Stimulated activated memory B cell treated with anti-CD40 and anti-IgM and Interleukin-4, amounts not matched to agents 10 μg/mL and 1 μg/mL and 100 μg/mL, for 72 hours (primary cell): ENCODE data around the gene OR4D9.
"Not testable (repeated sequence)": the region's sequence is repeated elsewhere in the genome, so short reads cannot be mapped to it uniquely, and the experiment has no call there.

Experiments
- ATAC-seq: fragments of 150-1000 bp; cut with Tn5 transposase; 2 replicates; pipeline ENCODE4 v1.10.0; 2021
- H3K27ac Mint-ChIP-seq: one replicate; pipeline ENCODE4 v1.8.0; 2022; ENCODE audit warnings: mild to moderate bottlenecking, mixed read lengths
- H3K27me3 Mint-ChIP-seq: one replicate; pipeline ENCODE4 v1.8.0; 2022; ENCODE audit warnings: mixed read lengths
- H3K36me3 Mint-ChIP-seq: one replicate; pipeline ENCODE4 v1.8.0; 2022; ENCODE audit warnings: mixed read lengths
- H3K4me1 Mint-ChIP-seq: one replicate; pipeline ENCODE4 v1.8.0; 2022; ENCODE audit warnings: mixed read lengths
- H3K4me3 Mint-ChIP-seq: one replicate; pipeline ENCODE4 v1.8.0; 2022; ENCODE audit warnings: mild to moderate bottlenecking, moderate library complexity, mixed read lengths
- H3K9me3 Mint-ChIP-seq: one replicate; pipeline ENCODE4 v1.8.0; 2022; ENCODE audit warnings: mixed read lengths

The OR4D9 gene

GRCh38 chr11:59543713-59544112, 32.4 kb downstream of the OR4D9 start:
- not testable (repeated sequence) for H3K9me3 Mint-ChIP-seq, H3K27me3 Mint-ChIP-seq, H3K36me3 Mint-ChIP-seq, H3K4me3 Mint-ChIP-seq, ATAC-seq, H3K27ac Mint-ChIP-seq, H3K4me1 Mint-ChIP-seq

GRCh38 chr11:59544869-59545178, 33.5 kb downstream of the OR4D9 start:
- Mint-ChIP-seq H3K4me3 (no peak overlapping the region), H3K27ac (no peak overlapping the region)
- no peak for ATAC-seq

GRCh38 chr11:59545179-59546020, 34.1 kb downstream of the OR4D9 start:
- Mint-ChIP-seq H3K27me3 (peaks cover 9% of the 10 kb centered on the region), H3K36me3 (no peaks in the 10 kb centered on the region), H3K4me1 (peaks cover 10% of the 10 kb centered on the region), H3K4me3 (no peak overlapping the region), H3K27ac (no peak overlapping the region), H3K9me3 (no peaks in the 10 kb centered on the region)
- no peak for ATAC-seq

More at GRCh38 chr11:59544869-59545178, 33.5 kb downstream of the OR4D9 start:
- no peaks in the 10 kb centered on the region for H3K36me3 Mint-ChIP-seq
- H3K9me3 Mint-ChIP-seq: no peaks in the 10 kb centered on the region
- peaks cover 9% of the 10 kb centered on the region for H3K27me3 Mint-ChIP-seq
- peaks cover 10% of the 10 kb centered on the region for H3K4me1 Mint-ChIP-seq

- H3K27ac Mint-ChIP-seq, H3K9me3 Mint-ChIP-seq, ATAC-seq, H3K36me3 Mint-ChIP-seq, H3K27me3 Mint-ChIP-seq, H3K4me3 Mint-ChIP-seq: not testable (repeated sequence)
- H3K4me1 Mint-ChIP-seq: peaks cover 20% of the 10 kb centered on the region
Observed at GRCh38 chr11:59547605-59548308, 36.4 kb downstream of the OR4D9 start.

- Mint-ChIP-seq H3K4me3 (no peak overlapping the region), H3K36me3 (no peaks in the 10 kb centered on the region), H3K27me3 (peaks cover 9% of the 10 kb centered on the region), H3K9me3 (no peaks in the 10 kb centered on the region), H3K27ac (no peak overlapping the region), H3K4me1 (peaks cover 20% of the 10 kb centered on the region)
- ATAC-seq: no peak
Observed at GRCh38 chr11:59548309-59548656, 36.9 kb downstream of the OR4D9 start.

- Mint-ChIP-seq H3K4me3 (peak overlapping the region; percentile 86), H3K36me3 (no peaks in the 10 kb centered on the region), H3K27me3 (no peaks in the 10 kb centered on the region), H3K9me3 (no peaks in the 10 kb centered on the region), H3K4me1 (peaks cover 21% of the 10 kb centered on the region), H3K27ac (peak overlapping the region; percentile 94)
- ATAC-seq: peak; percentile 95
Observed at GRCh38 chr11:59550368-59550841, 39.1 kb downstream of the OR4D9 start.

- H3K4me1 Mint-ChIP-seq: peaks cover 27% of the 10 kb centered on the region
- ATAC-seq: peak; percentile 70
Observed at GRCh38 chr11:59550842-59551658, 39.7 kb downstream of the OR4D9 start.

GRCh38 chr11:59551659-59552521, 40.6 kb downstream of the OR4D9 start:
- Mint-ChIP-seq H3K9me3 (no peaks in the 10 kb centered on the region), H3K4me3 (peak overlapping the region; percentile 86), H3K4me1 (peaks cover 32% of the 10 kb centered on the region), H3K27ac (no peak overlapping the region), H3K27me3 (peaks cover 10% of the 10 kb centered on the region), H3K36me3 (no peaks in the 10 kb centered on the region)
- ATAC-seq: no peak

More at GRCh38 chr11:59550842-59551658, 39.7 kb downstream of the OR4D9 start:
- Mint-ChIP-seq H3K36me3 (no peaks in the 10 kb centered on the region), H3K4me3 (peak overlapping the region; percentile 86), H3K27ac (peak overlapping the region; percentile 94), H3K9me3 (no peaks in the 10 kb centered on the region), H3K27me3 (peaks cover 5% of the 10 kb centered on the region)

- H3K4me3 Mint-ChIP-seq: no peak overlapping the region
- no peaks in the 10 kb centered on the region for H3K9me3 Mint-ChIP-seq
- ATAC-seq: no peak
- H3K36me3 Mint-ChIP-seq: no peaks in the 10 kb centered on the region
- no peak overlapping the region for H3K27ac Mint-ChIP-seq
- peaks cover 38% of the 10 kb centered on the region for H3K4me1 Mint-ChIP-seq
- H3K27me3 Mint-ChIP-seq: peaks cover 10% of the 10 kb centered on the region
Observed at GRCh38 chr11:59552844-59553243, 41.5 kb downstream of the OR4D9 start.

- Mint-ChIP-seq H3K9me3 (no peaks in the 10 kb centered on the region), H3K27ac (no peak overlapping the region), H3K4me3 (no peak overlapping the region), H3K36me3 (no peaks in the 10 kb centered on the region), H3K4me1 (peaks cover 38% of the 10 kb centered on the region), H3K27me3 (peaks cover 10% of the 10 kb centered on the region)
- no peak for ATAC-seq
Observed at GRCh38 chr11:59553323-59553722, 42.0 kb downstream of the OR4D9 start.

GRCh38 chr11:59555601-59556114, 44.3 kb downstream of the OR4D9 start:
- Mint-ChIP-seq H3K4me1 (peaks cover 38% of the 10 kb centered on the region), H3K9me3 (no peaks in the 10 kb centered on the region), H3K4me3 (peak overlapping the region; percentile 75), H3K27ac (peak overlapping the region; percentile 84), H3K27me3 (peaks cover 10% of the 10 kb centered on the region), H3K36me3 (no peaks in the 10 kb centered on the region)
- no peak for ATAC-seq

GRCh38 chr11:59556115-59556916, 45.0 kb downstream of the OR4D9 start:
- Mint-ChIP-seq H3K27me3 (peaks cover 10% of the 10 kb centered on the region), H3K36me3 (no peaks in the 10 kb centered on the region), H3K4me3 (peak overlapping the region; percentile 75), H3K27ac (peak overlapping the region; percentile 84), H3K4me1 (peaks cover 38% of the 10 kb centered on the region), H3K9me3 (no peaks in the 10 kb centered on the region)
- peak; percentile 3 for ATAC-seq

GRCh38 chr11:59556917-59557348, 45.6 kb downstream of the OR4D9 start:
- H3K9me3 Mint-ChIP-seq: no peaks in the 10 kb centered on the region
- peak overlapping the region; percentile 74 for H3K27ac Mint-ChIP-seq
- no peak for ATAC-seq
- peaks cover 37% of the 10 kb centered on the region for H3K4me1 Mint-ChIP-seq
- peak overlapping the region; percentile 70 for H3K4me3 Mint-ChIP-seq
- no peaks in the 10 kb centered on the region for H3K36me3 Mint-ChIP-seq
- H3K27me3 Mint-ChIP-seq: peaks cover 10% of the 10 kb centered on the region

GRCh38 chr11:59558270-59558643, 46.9 kb downstream of the OR4D9 start:
- Mint-ChIP-seq H3K27ac (no peak overlapping the region), H3K27me3 (peaks cover 10% of the 10 kb centered on the region), H3K36me3 (no peaks in the 10 kb centered on the region), H3K9me3 (no peaks in the 10 kb centered on the region), H3K4me3 (no peak overlapping the region), H3K4me1 (peaks cover 37% of the 10 kb centered on the region)
- ATAC-seq: no peak
